ENCODE data around the gene NR2C2AP. TPM values are rescaled to one million over a fixed set of nuclear protein-coding genes. Genes with fewer than 3 reads are reported as not detected.

Gene NR2C2AP
- total RNA-seq, 1 experiment from 2014 or later: 31.7 TPM

DNA sequence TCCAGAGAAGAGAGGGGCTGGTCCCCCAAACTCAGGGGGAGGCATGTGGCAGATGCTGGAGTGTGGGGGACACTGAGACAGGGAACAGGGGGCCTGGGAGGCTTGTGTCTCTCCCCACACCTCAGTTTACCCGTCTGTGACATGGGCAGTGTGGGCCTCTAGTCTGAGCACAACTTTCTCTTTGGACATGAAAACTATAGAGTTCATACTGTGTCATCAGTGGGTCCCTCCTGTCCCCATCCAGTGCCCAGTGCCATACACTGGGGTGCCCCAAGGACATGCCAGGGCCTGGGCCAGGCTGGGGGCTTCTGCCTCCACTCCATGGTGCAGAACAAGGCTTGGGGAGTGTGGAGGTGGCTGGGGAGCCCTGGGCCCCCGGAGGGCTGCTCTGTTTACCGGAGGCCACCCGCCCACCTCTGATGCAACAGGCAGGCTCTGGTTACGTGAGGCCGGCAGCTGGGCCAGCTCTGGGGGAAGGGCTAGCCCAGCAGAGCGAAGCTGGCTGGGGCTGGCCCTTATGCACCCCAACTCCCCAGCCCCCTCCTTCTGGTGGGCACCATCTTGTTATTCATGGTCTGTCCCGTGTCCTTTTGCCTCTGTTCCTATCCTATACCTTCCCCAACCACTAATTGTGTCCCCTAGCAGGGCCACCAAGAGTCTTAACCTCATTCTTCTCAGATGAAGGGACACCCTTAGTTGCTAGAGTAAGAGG, 31.2 kb downstream of the NR2C2AP start:
- no peak overlapping the region for H3K27ac Mint-ChIP-seq

More for the DNA sequence above, 31.2 kb downstream of the NR2C2AP start:
- no peak overlapping the region for H3K27ac ChIP-seq (ENCODE audit: insufficient read length, low read depth, low read length)
- peaks cover 63% of the 10 kb centered on the region for H3K27me3 Mint-ChIP-seq (ENCODE audit: low read depth)
- no peaks in the 10 kb centered on the region for H3K4me1 ChIP-seq (ENCODE audit: insufficient read depth, low read length)
- no peaks in the 10 kb centered on the region for H3K79me2 ChIP-seq (ENCODE audit: insufficient read depth, low read length)
- no peak overlapping the region for H3K4me3 Mint-ChIP-seq
- no peak overlapping the region for H3K9ac ChIP-seq (ENCODE audit: extremely low read depth, insufficient read length, low read length)
- H3K9me3 ChIP-seq (ENCODE audit: control insufficient read depth, low read depth, low read length): no peaks in the 10 kb centered on the region
- no peak overlapping the region for H2BK15ac ChIP-seq (ENCODE audit: low read depth, low read length)
- no peaks in the 10 kb centered on the region for H3K79me1 ChIP-seq (ENCODE audit: insufficient read depth, low read depth, low read length, poor library complexity, severe bottlenecking)
- H3K14ac ChIP-seq (ENCODE audit: insufficient read depth, low read length): no peak overlapping the region
- no peaks in the 10 kb centered on the region for H4K20me1 ChIP-seq (ENCODE audit: control insufficient read depth, insufficient read depth, insufficient read length)
- H4K8ac ChIP-seq (replicated peaks; ENCODE audit: insufficient read length, low read depth, low read length): no peak overlapping the region
- WGBS (ENCODE audit: extremely low coverage, insufficient read length, low lambda C conversion rate): no CpG with 5 or more reads among the region's 8 CpGs
- no peak overlapping the region for H2BK120ac ChIP-seq (ENCODE audit: low read depth, low read length, poor library complexity, severe bottlenecking)
- no peak for DNase-seq
- no peaks in the 10 kb centered on the region for H3K23me2 ChIP-seq (ENCODE audit: insufficient read length, low read depth, low read length, poor library complexity, severe bottlenecking)
- H2AK5ac ChIP-seq (ENCODE audit: insufficient read length, low read length): no peak overlapping the region
- H2BK20ac ChIP-seq (ENCODE audit: low read depth, low read length, poor library complexity, severe bottlenecking): no peak overlapping the region
- peaks cover 6% of the 10 kb centered on the region; the same call in 1 of the 2 replicates for H3K27me3 ChIP-seq (ENCODE audit: insufficient read depth, low read length)
- H2BK5ac ChIP-seq (ENCODE audit: insufficient read length, low read length): no peak overlapping the region
- H3K4me2 ChIP-seq (ENCODE audit: insufficient read depth, insufficient read length, low read length): no peak overlapping the region
- H3K9me3 Mint-ChIP-seq: no peaks in the 10 kb centered on the region
- no peak overlapping the region for H3K56ac ChIP-seq (ENCODE audit: insufficient read length, low read depth, low read length)
- H2AFZ ChIP-seq (ENCODE audit: low read length): no peak overlapping the region
- no peak overlapping the region for H4K91ac ChIP-seq (ENCODE audit: insufficient read length, low read depth, low read length)
- H3K23ac ChIP-seq (ENCODE audit: insufficient read length, low read depth, low read length): no peak overlapping the region
- peaks cover 0 to 3% (median 0%) of the 10 kb centered on the region in 3 experiments; a peak in 1 of 7 replicates for H3K36me3 Mint-ChIP-seq (ENCODE audit: insufficient read depth in 1 of 3, low read depth in 3 of 3)
- H3K4ac ChIP-seq (ENCODE audit: low read depth, low read length): no peak overlapping the region
- H4K5ac ChIP-seq (ENCODE audit: insufficient read length, low read depth, low read length): no peak overlapping the region
- no peak overlapping the region for H2BK12ac ChIP-seq (ENCODE audit: insufficient read length, low read depth, low read length)
- TF ChIP-seq, protein P1, sequence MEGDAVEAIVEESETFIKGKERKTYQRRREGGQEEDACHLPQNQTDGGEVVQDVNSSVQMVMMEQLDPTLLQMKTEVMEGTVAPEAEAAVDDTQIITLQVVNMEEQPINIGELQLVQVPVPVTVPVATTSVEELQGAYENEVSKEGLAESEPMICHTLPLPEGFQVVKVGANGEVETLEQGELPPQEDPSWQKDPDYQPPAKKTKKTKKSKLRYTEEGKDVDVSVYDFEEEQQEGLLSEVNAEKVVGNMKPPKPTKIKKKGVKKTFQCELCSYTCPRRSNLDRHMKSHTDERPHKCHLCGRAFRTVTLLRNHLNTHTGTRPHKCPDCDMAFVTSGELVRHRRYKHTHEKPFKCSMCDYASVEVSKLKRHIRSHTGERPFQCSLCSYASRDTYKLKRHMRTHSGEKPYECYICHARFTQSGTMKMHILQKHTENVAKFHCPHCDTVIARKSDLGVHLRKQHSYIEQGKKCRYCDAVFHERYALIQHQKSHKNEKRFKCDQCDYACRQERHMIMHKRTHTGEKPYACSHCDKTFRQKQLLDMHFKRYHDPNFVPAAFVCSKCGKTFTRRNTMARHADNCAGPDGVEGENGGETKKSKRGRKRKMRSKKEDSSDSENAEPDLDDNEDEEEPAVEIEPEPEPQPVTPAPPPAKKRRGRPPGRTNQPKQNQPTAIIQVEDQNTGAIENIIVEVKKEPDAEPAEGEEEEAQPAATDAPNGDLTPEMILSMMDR (conservative IDR thresholded peaks at IDR 0.05): no peak
- peaks cover 18 to 32% of the 10 kb centered on the region in 2 experiments for H3K4me1 Mint-ChIP-seq
- H3T11ph ChIP-seq (ENCODE audit: low read length): no peak overlapping the region
- no peak overlapping the region for H3K18ac ChIP-seq (ENCODE audit: insufficient read length, low read depth, low read length)
